Naive thymus-derived CD4-positive, alpha-beta T cell (primary cell): ENCODE data around the gene NOCT. TPM values are rescaled to one million over a fixed set of nuclear protein-coding genes. Genes with fewer than 3 reads are reported as not detected.
A peak's percentile ranks its signal among the peaks of the same experiment; 100 is the strongest.

Source experiments
- ATAC-seq: fragments of 150-1000 bp; cut with Tn5 transposase; 2 replicates; pipeline ENCODE4 v1.10.0; 2021; ENCODE audit warnings: mild to moderate bottlenecking, moderate library complexity
- CTCF ChIA-PET: fragments of 350-600 bp; sonication (Branson Sonifier 250); formaldehyde crosslinking; loops from one replicate; lab custom pipeline; 2021; ENCODE audit warnings: antibody characterized with exemption; lab: Charles Lee
- POLR2A ChIA-PET: fragments of 350-600 bp; sonication (Branson Sonifier 250); formaldehyde crosslinking; loops from one replicate; lab custom pipeline; 2021; ENCODE audit warnings: antibody characterized with exemption, inconsistent platforms; lab: Charles Lee
- DNase-seq, 9 donors: peaks; one replicate each; pipeline versions ENCODE4 v3.0.0 to v3.0.0-alpha.2; 2020 to 2022; ENCODE audit warnings: mixed read lengths in 1 of 9
- H3K27ac ChIP-seq: one replicate; pipeline ENCODE4 v1.7.0; 2013; ENCODE audit warnings: mild to moderate bottlenecking, low read depth, low read length, moderate library complexity
- H3K27me3 ChIP-seq, 2 donors: one replicate each; pipeline ENCODE4 v1.7.0; 2013; ENCODE audit warnings: low read length in 2 of 2, mild to moderate bottlenecking in 2 of 2, moderate library complexity in 2 of 2; ENCODE audit not compliant: control insufficient read depth in 2 of 2, insufficient read depth in 2 of 2
- H3K36me3 ChIP-seq, 3 experiments: 1 replicate in 2 of 3; 2 replicates in 1 of 3; pipeline ENCODE4 v1.7.0; 2013; ENCODE audit warnings: low read length in 3 of 3, mild to moderate bottlenecking in 3 of 3, moderate library complexity in 1 of 3; ENCODE audit not compliant: insufficient read depth in 3 of 3, control insufficient read depth in 2 of 3
- H3K4me1 ChIP-seq, 2 donors: one replicate each; pipeline ENCODE4 v1.7.0; 2013; ENCODE audit warnings: low read length in 2 of 2, mild to moderate bottlenecking in 2 of 2, moderate library complexity in 1 of 2; ENCODE audit not compliant: control insufficient read depth in 2 of 2, insufficient read depth in 2 of 2
- H3K4me3 ChIP-seq: 2 replicates; pipeline ENCODE4 v1.7.0; 2013; ENCODE audit warnings: mild to moderate bottlenecking, low read length
- H3K9me3 ChIP-seq, 3 experiments: 1 replicate in 2 of 3; 2 replicates in 1 of 3; pipeline ENCODE4 v1.7.0; 2013; ENCODE audit warnings: low read length in 3 of 3; ENCODE audit not compliant: control insufficient read depth in 2 of 3
- H3K27ac Mint-ChIP-seq, 9 donors: one replicate each; pipeline ENCODE4 v1.8.0; 2020 to 2022; ENCODE audit warnings: mixed read lengths in 9 of 9, mild to moderate bottlenecking in 8 of 9, moderate library complexity in 5 of 9, inconsistent platforms in 2 of 9
- H3K27me3 Mint-ChIP-seq, 5 donors: one replicate each; pipeline ENCODE4 v1.8.0; 2021 to 2022; ENCODE audit warnings: mixed read lengths in 5 of 5, mild to moderate bottlenecking in 1 of 5
- H3K36me3 Mint-ChIP-seq, 5 donors: one replicate each; pipeline ENCODE4 v1.8.0; 2020 to 2022; ENCODE audit warnings: mixed read lengths in 5 of 5, mild to moderate bottlenecking in 3 of 5, inconsistent platforms in 1 of 5
- H3K4me1 Mint-ChIP-seq, 7 donors: one replicate each; pipeline ENCODE4 v1.8.0; 2020 to 2022; ENCODE audit warnings: mixed read lengths in 7 of 7, mild to moderate bottlenecking in 3 of 7, inconsistent platforms in 1 of 7
- H3K4me3 Mint-ChIP-seq, 10 donors: one replicate each; pipeline ENCODE4 v1.8.0; 2020 to 2022; ENCODE audit warnings: mild to moderate bottlenecking in 10 of 10, mixed read lengths in 10 of 10, moderate library complexity in 6 of 10, inconsistent platforms in 2 of 10
- H3K9me3 Mint-ChIP-seq, 11 donors: one replicate each; pipeline ENCODE4 v1.8.0; 2020 to 2022; ENCODE audit warnings: mixed read lengths in 11 of 11, mild to moderate bottlenecking in 4 of 11, inconsistent platforms in 1 of 11, moderate library complexity in 1 of 11
- intact Hi-C, 2 donors: fragments of 100-400 bp; cut with micrococcal nuclease; formaldehyde crosslinking; loops; one replicate each; pipeline ENCODE4 v1.15.1; 2023
- polyA plus RNA-seq, 2 donors: library from polyadenylated mRNA; unstranded; fragments of 300-500 nt; fragmentation: Illumina TruSeq; gene quantifications; one replicate each; pipeline ENCODE4 v1.2.3, GENCODE V29; 2021
- total RNA-seq, 6 experiments: library from RNA in 5 of 6; stranded (reverse) in 5 of 6; gene quantifications; 1 replicate in 5 of 6; 2 replicates in 1 of 6; pipeline ENCODE4 v1.2.3 and lab custom pipeline; 2021 to 2026

NOCT gene
- total and polyA plus RNA-seq, 7 experiments from 2014 or later, result 0.12 to 33.7 (median 1.7) TPM

GRCh38 chr4:139077567-139078355 lies 62.2 kb downstream of the NOCT start:
- peaks cover 34 to 89% (median 72%) of the 10 kb centered on the region in 7 donors for H3K4me1 Mint-ChIP-seq
- intact Hi-C loops, result no loop called here
- POLR2A ChIA-PET, result interaction anchor here (0.5 to 1.7 kb wide), 3 partner anchors 161 to 223 kb away, joined by 3 to 4 read pairs (median 3); partner anchors contain the start of gene NAA15
- no peaks in the 10 kb centered on the region for H3K27me3 Mint-ChIP-seq
- Histone ChIP-seq H3K27me3 (no peaks in the 10 kb centered on the region), H3K4me3 (no peak overlapping the region), H3K4me1 (peaks cover 20 to 33% of the 10 kb centered on the region in 2 donors), H3K27ac (no peak overlapping the region), H3K36me3 (peaks cover 0 to 3% (median 0%) of the 10 kb centered on the region in 3 experiments), H3K9me3 (no peaks in the 10 kb centered on the region)
- CTCF ChIA-PET, result interaction anchor here (1.4 kb wide), 1 partner anchor 47 kb away, joined by 4 read pairs; no protein-coding TSS in a partner anchor
- H3K27ac Mint-ChIP-seq, result peak overlapping the region in 3 of 9 donors; percentile 31 to 69 (median 68)
- ATAC-seq (no peak), DNase-seq (no peak)
- peaks cover 0 to 3% (median 0%) of the 10 kb centered on the region in 5 donors for H3K36me3 Mint-ChIP-seq
- H3K9me3 Mint-ChIP-seq, result peaks cover 0 to 2% (median 0%) of the 10 kb centered on the region in 11 donors
- H3K4me3 Mint-ChIP-seq, result peak overlapping the region in 8 of 10 donors; percentile 10 to 60 (median 36)

- DNase-seq (no peak), ATAC-seq (no peak)
- H3K36me3 ChIP-seq, result peaks cover 0 to 9% (median 0%) of the 10 kb centered on the region in 3 experiments
- no peak overlapping the region for H3K27ac ChIP-seq
- H3K9me3 ChIP-seq, result no peaks in the 10 kb centered on the region
- Mint-ChIP-seq H3K27me3 (no peaks in the 10 kb centered on the region), H3K9me3 (peaks cover 0 to 2% (median 0%) of the 10 kb centered on the region in 11 donors), H3K4me3 (peak overlapping the region in 4 of 10 donors; percentile 24 to 90 (median 42)), H3K4me1 (peaks cover 35 to 84% (median 69%) of the 10 kb centered on the region in 7 donors), H3K27ac (peak overlapping the region in 1 of 9 donors; percentile 26), H3K36me3 (peaks cover 0 to 5% (median 0%) of the 10 kb centered on the region in 5 donors)
- no peaks in the 10 kb centered on the region for H3K27me3 ChIP-seq
- intact Hi-C loops, result no loop called here
- CTCF ChIA-PET, result interaction anchor here (3.5 kb wide), 1 partner anchor 49 kb away, joined by 18 read pairs; no protein-coding TSS in a partner anchor
- POLR2A ChIA-PET, result interaction anchor here (0.7 to 1.7 kb wide), 3 partner anchors 20 to 222 kb away, joined by 3 to 4 read pairs (median 3); partner anchors contain the start of gene NAA15
- H3K4me1 ChIP-seq, result peaks cover 20 to 33% of the 10 kb centered on the region in 2 donors
- H3K4me3 ChIP-seq, result no peak overlapping the region
Measured at GRCh38 chr4:139078926-139079325, 63.3 kb downstream of the NOCT start.

GRCh38 chr4:139082750-139083606 lies 67.4 kb downstream of the NOCT start:
- peak; percentile 70 to 96 (median 93) for DNase-seq
- Mint-ChIP-seq H3K36me3 (peaks cover 0 to 7% (median 0%) of the 10 kb centered on the region in 5 donors), H3K4me3 (peak overlapping the region; percentile 90 to 100 (median 92)), H3K27me3 (no peaks in the 10 kb centered on the region), H3K9me3 (peaks cover 0 to 4% (median 0%) of the 10 kb centered on the region in 11 donors), H3K27ac (peak overlapping the region; percentile 85 to 100 (median 96)), H3K4me1 (peaks cover 17 to 61% (median 46%) of the 10 kb centered on the region in 7 donors)
- H3K4me3 ChIP-seq, result peak overlapping the region; percentile 99
- peak overlapping the region; percentile 96 for H3K27ac ChIP-seq
- peak; percentile 90 for ATAC-seq
- CTCF ChIA-PET, result interaction anchor here (0.6 to 0.9 kb wide), 3 partner anchors 52 to 584 kb away, joined by 3 read pairs; no protein-coding TSS in a partner anchor
- no peaks in the 10 kb centered on the region for H3K9me3 ChIP-seq
- H3K36me3 ChIP-seq, result peaks cover 0 to 11% (median 0%) of the 10 kb centered on the region in 3 experiments
- H3K27me3 ChIP-seq, result no peaks in the 10 kb centered on the region
- H3K4me1 ChIP-seq, result peaks cover 16 to 34% of the 10 kb centered on the region in 2 donors
- POLR2A ChIA-PET, result interaction anchor here (0.5 to 4.6 kb wide), 9 partner anchors 16 to 471 kb away, joined by 3 to 36 read pairs (median 3); partner anchors contain the start of genes ELF2 and NAA15
- intact Hi-C loops, result loop anchor here (1.0 to 10.0 kb wide), 14 partner anchors 10 to 1442 kb away; partner anchors contain the start of genes NAA15 (in 2 of the 2), ELMOD2 (in 1 of the 2), NOCT (in 1 of the 2) and SCOC (in 1 of the 2)

GRCh38 chr4:139083607-139083955 lies 68.0 kb downstream of the NOCT start:
- DNase-seq (peak in 8 of 9 donors; percentile 52 to 80 (median 77)), ATAC-seq (peak; percentile 48)
- peak overlapping the region; percentile 90 to 100 (median 92) for H3K4me3 Mint-ChIP-seq
- Histone ChIP-seq H3K27me3 (no peaks in the 10 kb centered on the region), H3K27ac (peak overlapping the region; percentile 96), H3K36me3 (peaks cover 0 to 11% (median 0%) of the 10 kb centered on the region in 3 experiments), H3K4me3 (peak overlapping the region; percentile 99), H3K9me3 (no peaks in the 10 kb centered on the region), H3K4me1 (peaks cover 16 to 30% of the 10 kb centered on the region in 2 donors)
- ChIA-PET POLR2A (interaction anchor here (1.0 to 4.6 kb wide), 6 partner anchors 12 to 370 kb away, joined by 3 to 36 read pairs (median 10); partner anchors contain the start of genes ELF2 and NAA15), CTCF (no interaction called here)
- peaks cover 0 to 7% (median 0%) of the 10 kb centered on the region in 5 donors for H3K36me3 Mint-ChIP-seq
- H3K4me1 Mint-ChIP-seq, result peaks cover 17 to 55% (median 42%) of the 10 kb centered on the region in 7 donors
- peaks cover 0 to 4% (median 0%) of the 10 kb centered on the region in 11 donors for H3K9me3 Mint-ChIP-seq
- intact Hi-C loops, result loop anchor here (1.0 to 10.0 kb wide), 13 partner anchors 15 to 1441 kb away; partner anchors contain the start of genes NAA15 (in 2 of the 2), ELMOD2 (in 1 of the 2), NOCT (in 1 of the 2) and SCOC (in 1 of the 2)
- no peaks in the 10 kb centered on the region for H3K27me3 Mint-ChIP-seq
- H3K27ac Mint-ChIP-seq, result peak overlapping the region; percentile 85 to 100 (median 96)

GRCh38 chr4:139083956-139084803 lies 68.6 kb downstream of the NOCT start:
- peak overlapping the region; percentile 99 for H3K4me3 ChIP-seq
- intact Hi-C loops, result loop anchor here (1.0 to 10.0 kb wide), 15 partner anchors 8 to 1441 kb away; partner anchors contain the start of genes NAA15 (in 2 of the 2), NOCT (in 2 of the 2), ELMOD2 (in 1 of the 2) and SCOC (in 1 of the 2)
- peaks cover 16 to 27% of the 10 kb centered on the region in 2 donors for H3K4me1 ChIP-seq
- Mint-ChIP-seq H3K36me3 (peaks cover 0 to 7% (median 0%) of the 10 kb centered on the region in 5 donors), H3K27me3 (no peaks in the 10 kb centered on the region), H3K9me3 (peaks cover 0 to 4% (median 0%) of the 10 kb centered on the region in 11 donors), H3K4me1 (peaks cover 16 to 49% (median 41%) of the 10 kb centered on the region in 7 donors), H3K4me3 (peak overlapping the region; percentile 90 to 100 (median 92)), H3K27ac (peak overlapping the region; percentile 85 to 100 (median 96))
- ATAC-seq (peak; percentile 64), DNase-seq (peak; percentile 54 to 88 (median 84))
- POLR2A ChIA-PET, result interaction anchor here (0.7 to 4.6 kb wide), 9 partner anchors 11 to 472 kb away, joined by 3 to 36 read pairs (median 5); partner anchors contain the start of genes ELF2, NAA15, NDUFC1 and SETD7
- no peaks in the 10 kb centered on the region for H3K9me3 ChIP-seq
- no peaks in the 10 kb centered on the region for H3K27me3 ChIP-seq
- CTCF ChIA-PET, result interaction anchor here (0.6 kb wide), 1 partner anchor 446 kb away, joined by 4 read pairs; no protein-coding TSS in a partner anchor
- peak overlapping the region; percentile 96 for H3K27ac ChIP-seq
- peaks cover 0 to 11% (median 0%) of the 10 kb centered on the region in 3 experiments for H3K36me3 ChIP-seq
